GM23248 (cell line): ENCODE results near the gene LRRC43. TPM values are rescaled to one million over a fixed set of nuclear protein-coding genes. Genes with fewer than 3 reads are reported as not detected.

Experiments used
- DNase-seq: peaks from one replicate; pipeline ENCODE4 v3.0.0-alpha.2; 2015
- H2AFZ ChIP-seq: fragments of 200-600 bp; sonication (generic); 2 replicates; pipeline ENCODE4 v1.6.1; 2016; ENCODE audit warnings: antibody characterized with exemption
- H3F3A ChIP-seq: fragments of 200-600 bp; sonication (generic); 2 replicates; pipeline ENCODE4 v1.6.1; 2016; ENCODE audit warnings: mild to moderate bottlenecking, antibody characterized with exemption, mixed run types; ENCODE audit not compliant: insufficient read depth
- H3K27ac ChIP-seq: fragments of 200-600 bp; sonication (generic); 2 replicates; pipeline ENCODE4 v1.5.1; 2016; ENCODE audit warnings: mild to moderate bottlenecking
- H3K27me3 ChIP-seq: fragments of 200-600 bp; sonication (generic); replicated peaks from 2 replicates; pipeline ENCODE4 v1.6.1; 2016; ENCODE audit warnings: mild to moderate bottlenecking; ENCODE audit not compliant: insufficient read depth
- H3K36me3 ChIP-seq: fragments of 200-600 bp; sonication (generic); 2 replicates; pipeline ENCODE4 v1.6.1; 2016; ENCODE audit warnings: low read depth, mild to moderate bottlenecking
- H3K4me1 ChIP-seq: fragments of 200-600 bp; sonication (generic); 2 replicates; pipeline ENCODE4 v1.6.1; 2016; ENCODE audit warnings: mild to moderate bottlenecking; ENCODE audit not compliant: insufficient read depth
- H3K4me2 ChIP-seq: fragments of 200-600 bp; sonication (generic); one replicate; pipeline ENCODE4 v1.6.1; 2016; ENCODE audit warnings: mild to moderate bottlenecking; ENCODE audit not compliant: unreplicated experiment
- H3K4me3 ChIP-seq: fragments of 200-600 bp; sonication (generic); 2 replicates; pipeline ENCODE4 v1.5.1; 2016; ENCODE audit warnings: mild to moderate bottlenecking
- H3K79me2 ChIP-seq: fragments of 200-600 bp; sonication (generic); 2 replicates; pipeline ENCODE4 v1.6.1; 2016; ENCODE audit warnings: mild to moderate bottlenecking; ENCODE audit not compliant: insufficient read depth
- H3K9ac ChIP-seq: fragments of 200-600 bp; sonication (generic); 2 replicates; pipeline ENCODE4 v1.6.1; 2016; ENCODE audit warnings: mild to moderate bottlenecking
- H3K9me2 ChIP-seq: fragments of 200-600 bp; sonication (generic); 2 replicates; pipeline ENCODE4 v1.6.1; 2016; ENCODE audit warnings: mixed run types, mild to moderate bottlenecking, moderate library complexity; ENCODE audit not compliant: insufficient read depth
- H3K9me3 ChIP-seq: fragments of 200-600 bp; sonication (generic); one replicate; pipeline ENCODE4 v1.6.1; 2017; ENCODE audit warnings: low read depth
- H4K20me1 ChIP-seq: fragments of 200-600 bp; sonication (generic); 2 replicates; pipeline ENCODE4 v1.6.0; 2016; ENCODE audit not compliant: insufficient read depth
- EZH2 ChIP-seq: fragments of 200-600 bp; sonication (generic); IDR thresholded peaks from 2 replicates; pipeline ENCODE4 v1.6.1; 2018; ENCODE audit warnings: antibody characterized with exemption, mild to moderate bottlenecking; ENCODE audit not compliant: insufficient read depth, poor library complexity, severe bottlenecking
- EZH2phosphoT487 ChIP-seq: fragments of 200-600 bp; sonication (generic); IDR thresholded peaks from 2 replicates; pipeline ENCODE4 v1.6.1; 2018; ENCODE audit warnings: antibody characterized with exemption, moderate library complexity, mild to moderate bottlenecking, low read depth; ENCODE audit not compliant: insufficient read depth
- WGBS, 2 experiments: methylation state at CpG; one replicate each; pipeline ENCODE4 v1.1.6; 2015 to 2017; ENCODE audit warnings: low lambda C conversion rate in 2 of 2, low coverage in 1 of 2; ENCODE audit errors: missing lambda C conversion rate in 2 of 2; 5-methylcytosine and 5-hydroxymethylcytosine counted together
- in situ Hi-C: fragments of 300-500 bp; cut with MboI; formaldehyde crosslinking; loops from 2 replicates; pipeline ENCODE4 v1.15.0; 2020
- polyA plus RNA-seq: library from polyadenylated mRNA; unstranded; fragments of >200 nt; fragmentation: Nextera tagmentation; extraction: Ambion mirVana; gene quantifications from 2 replicates; pipeline ENCODE4 v1.2.1, GENCODE V29; 2016
- total RNA-seq: library from RNA; depleted of rRNA; stranded (reverse); fragments of >200 nt; shearing (Covaris generic); gene quantifications from 2 replicates; pipeline ENCODE4 v1.2.3, GENCODE V29; 2014

Gene LRRC43
- total and polyA plus RNA-seq, 2 experiments from 2014 or later: 1.9 to 6.4 TPM

GRCh38 chr12:122140467-122141257, 42.3 kb upstream of the LRRC43 start:
- H3K9ac ChIP-seq: no peak overlapping the region
- H3K36me3 ChIP-seq: no peaks in the 10 kb centered on the region
- H3K4me1 ChIP-seq: no peaks in the 10 kb centered on the region
- TF ChIP-seq EZH2phosphoT487 (no peak), EZH2 (no peak)
- H3K4me3 ChIP-seq: no peak overlapping the region
- H3K27ac ChIP-seq: no peak overlapping the region
- no peaks in the 10 kb centered on the region for H3F3A ChIP-seq
- H4K20me1 ChIP-seq: no peaks in the 10 kb centered on the region
- 88 to 89% methylated on average over 19 of the region's 19 CpGs for WGBS, 2 experiments
- no peak overlapping the region for H3K4me2 ChIP-seq
- H3K79me2 ChIP-seq: no peaks in the 10 kb centered on the region
- no peak overlapping the region for H2AFZ ChIP-seq
- in situ Hi-C loops: no loop called here
- no peaks in the 10 kb centered on the region for H3K9me3 ChIP-seq
- no peaks in the 10 kb centered on the region for H3K27me3 ChIP-seq
- DNase-seq: no peak
- no peaks in the 10 kb centered on the region for H3K9me2 ChIP-seq

GRCh38 chr12:122141911-122142725, 40.8 kb upstream of the LRRC43 start:
- no peaks in the 10 kb centered on the region for H3K4me1 ChIP-seq
- no peaks in the 10 kb centered on the region for H3K9me2 ChIP-seq
- H3K4me3 ChIP-seq: no peak overlapping the region
- no peaks in the 10 kb centered on the region for H3K9me3 ChIP-seq
- H2AFZ ChIP-seq: no peak overlapping the region
- TF ChIP-seq EZH2 (no peak), EZH2phosphoT487 (no peak)
- H3K27ac ChIP-seq: no peak overlapping the region
- no peaks in the 10 kb centered on the region for H3F3A ChIP-seq
- H3K27me3 ChIP-seq: no peaks in the 10 kb centered on the region
- DNase-seq: no peak
- no peak overlapping the region for H3K4me2 ChIP-seq
- no peaks in the 10 kb centered on the region for H3K79me2 ChIP-seq
- H3K36me3 ChIP-seq: no peaks in the 10 kb centered on the region
- 84 to 86% methylated on average over 16 to 21 of the region's 21 CpGs for WGBS, 2 experiments
- in situ Hi-C loops: no loop called here
- H4K20me1 ChIP-seq: no peaks in the 10 kb centered on the region
- H3K9ac ChIP-seq: no peak overlapping the region

GRCh38 chr12:122142857-122143256, 40.1 kb upstream of the LRRC43 start:
- WGBS, 2 experiments: 60 to 63% methylated on average over 6 of the region's 6 CpGs
- no peak for DNase-seq
- Histone ChIP-seq H3K4me1 (no peaks in the 10 kb centered on the region), H3K9me3 (no peaks in the 10 kb centered on the region), H3K9ac (no peak overlapping the region), H3K4me3 (no peak overlapping the region), H3K9me2 (no peaks in the 10 kb centered on the region), H3K4me2 (no peak overlapping the region), H3K27ac (no peak overlapping the region), H3K36me3 (no peaks in the 10 kb centered on the region), H2AFZ (no peak overlapping the region), H3K79me2 (no peaks in the 10 kb centered on the region), H3F3A (no peaks in the 10 kb centered on the region), H4K20me1 (no peaks in the 10 kb centered on the region), H3K27me3 (no peaks in the 10 kb centered on the region)
- TF ChIP-seq EZH2phosphoT487 (no peak), EZH2 (no peak)
- in situ Hi-C loops: no loop called here

GRCh38 chr12:122144885-122145284, 38.0 kb upstream of the LRRC43 start:
- Histone ChIP-seq H3K36me3 (no peaks in the 10 kb centered on the region), H3K4me1 (no peaks in the 10 kb centered on the region), H3K9ac (no peak overlapping the region), H4K20me1 (no peaks in the 10 kb centered on the region), H3K27ac (no peak overlapping the region), H3K4me2 (no peak overlapping the region), H3F3A (no peaks in the 10 kb centered on the region), H3K79me2 (no peaks in the 10 kb centered on the region), H3K9me2 (no peaks in the 10 kb centered on the region), H3K4me3 (no peak overlapping the region), H3K27me3 (no peaks in the 10 kb centered on the region), H3K9me3 (no peaks in the 10 kb centered on the region), H2AFZ (no peak overlapping the region)
- TF ChIP-seq EZH2 (no peak), EZH2phosphoT487 (no peak)
- WGBS, 2 experiments: 92 to 100% methylated on average over 11 to 12 of the region's 12 CpGs
- no peak for DNase-seq
- in situ Hi-C loops: no loop called here
